Activated CD4-positive, alpha-beta T cell treated with anti-CD3 and anti-CD28 coated beads for 36 hours (primary cell): ENCODE measurements around the gene TMEM121B. TPM values are rescaled to one million over a fixed set of nuclear protein-coding genes. Genes with fewer than 3 reads are reported as not detected.

Experiments used
- ATAC-seq: fragments of 200-7000 bp; cut with Tn5 transposase; one replicate; pipeline ENCODE4 v1.10.0; 2021; ENCODE audit warnings: mild to moderate bottlenecking, moderate library complexity
- CTCF ChIA-PET: fragments of 350-600 bp; sonication (Branson Sonifier 250); formaldehyde crosslinking; loops from one replicate; lab custom pipeline; 2021; ENCODE audit warnings: antibody characterized with exemption; lab: Charles Lee
- POLR2A ChIA-PET: fragments of 350-600 bp; sonication (Branson Sonifier 250); formaldehyde crosslinking; loops from one replicate; lab custom pipeline; 2021; ENCODE audit warnings: antibody characterized with exemption, inconsistent platforms; lab: Charles Lee
- DNase-seq: peaks from one replicate; pipeline ENCODE4 v3.0.0-alpha.2; 2020
- H3K27ac Mint-ChIP-seq: one replicate; pipeline ENCODE4 v1.8.0; 2021; ENCODE audit warnings: mixed read lengths
- H3K27me3 Mint-ChIP-seq: one replicate; pipeline ENCODE4 v1.8.0; 2021; ENCODE audit warnings: mixed read lengths
- H3K36me3 Mint-ChIP-seq: one replicate; pipeline ENCODE4 v1.8.0; 2021; ENCODE audit warnings: low read depth, mixed read lengths
- H3K4me1 Mint-ChIP-seq: one replicate; pipeline ENCODE4 v1.8.0; 2021; ENCODE audit warnings: mixed read lengths
- H3K4me3 Mint-ChIP-seq: one replicate; pipeline ENCODE4 v1.8.0; 2021; ENCODE audit warnings: mild to moderate bottlenecking, moderate library complexity, mixed read lengths
- H3K9me3 Mint-ChIP-seq: one replicate; pipeline ENCODE4 v1.8.0; 2021; ENCODE audit warnings: low read depth, mixed read lengths
- intact Hi-C, 2 experiments: fragments of 100-400 bp; cut with DNase I in 1 of 2; cut with micrococcal nuclease in 1 of 2; formaldehyde crosslinking; loops; one replicate each; pipeline versions ENCODE4 v1.14.2 to v1.15.1; 2022 to 2024; cut with DNase I, micrococcal nuclease
- total RNA-seq, 2 experiments: library from RNA; stranded (reverse); gene quantifications; one replicate each; pipeline ENCODE4 v1.2.3, GENCODE V29; 2021

Gene TMEM121B
- total RNA-seq, 2 experiments from 2014 or later, result 0.14 to 0.19 TPM

DNA sequence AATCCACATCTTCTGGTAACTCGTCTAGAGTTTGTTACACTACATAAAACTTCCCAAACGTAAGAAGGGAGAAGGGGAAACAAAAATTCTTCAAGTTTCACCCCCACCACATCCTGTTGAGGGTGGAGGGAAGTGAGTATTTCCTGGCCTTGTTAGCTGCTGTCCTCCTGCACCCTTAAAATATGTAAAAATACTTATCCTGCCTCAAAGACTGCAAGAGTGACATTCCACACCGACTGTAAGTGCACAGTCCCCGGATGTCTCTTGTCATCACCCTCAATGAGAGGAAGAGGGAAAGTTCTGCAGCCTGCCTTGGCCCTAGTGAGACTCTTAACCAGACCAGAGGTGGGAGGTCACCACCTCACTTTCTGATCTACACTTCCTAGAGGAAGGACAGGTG, 3.3 kb downstream of the TMEM121B start:
- Mint-ChIP-seq H3K4me3 (no peak overlapping the region), H3K27me3 (peaks cover 12% of the 10 kb centered on the region), H3K36me3 (no peaks in the 10 kb centered on the region), H3K9me3 (no peaks in the 10 kb centered on the region), H3K27ac (peak overlapping the region; percentile 32), H3K4me1 (peaks cover 54% of the 10 kb centered on the region)
- ATAC-seq (peak; percentile 34), DNase-seq (peak; percentile 34)
- CTCF ChIA-PET, result interaction anchor here (0.7 to 1.3 kb wide), 3 partner anchors 20 to 54 kb away, joined by 3 to 4 read pairs (median 3); no protein-coding TSS in a partner anchor
- intact Hi-C loops, result loop anchor here in 1 of 2 experiments (5.0 kb wide), 1 partner anchor 104 kb away; no protein-coding TSS in a partner anchor
- POLR2A ChIA-PET, result no interaction called here

GRCh38 chr22:17117400-17117799, 3.8 kb downstream of the TMEM121B start:
- Mint-ChIP-seq H3K27me3 (peaks cover 12% of the 10 kb centered on the region), H3K4me3 (no peak overlapping the region), H3K36me3 (no peaks in the 10 kb centered on the region), H3K27ac (peak overlapping the region; percentile 32), H3K9me3 (no peaks in the 10 kb centered on the region), H3K4me1 (peaks cover 54% of the 10 kb centered on the region)
- no peak for ATAC-seq
- POLR2A ChIA-PET, result no interaction called here
- CTCF ChIA-PET, result interaction anchor here (0.9 to 1.8 kb wide), 2 partner anchors 8 to 19 kb away, joined by 4 to 9 read pairs; no protein-coding TSS in a partner anchor
- intact Hi-C loops, result loop anchor here in 1 of 2 experiments (5.0 kb wide), 1 partner anchor 105 kb away; no protein-coding TSS in a partner anchor
- no peak for DNase-seq

DNA sequence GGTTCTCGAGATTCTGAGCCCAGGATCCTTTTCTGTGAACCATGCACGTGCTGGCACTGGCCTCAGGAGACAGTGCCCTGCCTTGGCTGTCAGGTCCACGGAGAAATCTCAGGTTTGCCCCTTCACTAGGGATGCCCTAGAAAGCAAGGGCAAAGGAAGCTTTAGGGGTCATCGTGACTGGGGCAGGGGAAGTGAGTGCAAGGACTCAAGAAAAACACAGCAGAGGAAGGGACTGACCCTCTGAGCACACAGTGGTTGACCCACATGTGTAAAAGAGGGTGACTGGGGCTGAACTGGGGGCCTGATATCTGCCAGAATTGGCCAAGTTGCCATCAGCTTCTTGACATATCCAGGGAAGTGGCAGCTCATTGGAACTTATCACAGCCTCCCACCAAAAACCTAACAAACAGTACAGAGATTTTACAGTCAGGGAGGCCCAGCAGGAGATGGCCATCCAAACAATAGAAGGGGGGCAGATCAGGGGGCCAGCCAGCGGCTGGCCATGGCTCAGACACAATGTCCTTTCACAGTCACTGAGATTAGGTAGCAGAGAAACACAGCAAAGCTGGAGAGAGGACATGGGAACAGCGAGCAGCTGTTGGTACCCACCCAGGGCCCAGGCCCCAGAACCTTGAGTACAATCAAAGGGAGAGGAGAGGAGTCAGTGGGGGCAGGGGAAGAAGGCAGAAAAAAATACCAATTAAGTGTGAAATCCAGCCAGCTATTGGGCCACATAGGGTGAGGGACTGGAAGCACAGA, 4.4 kb downstream of the TMEM121B start:
- peaks cover 8% of the 10 kb centered on the region for H3K27me3 Mint-ChIP-seq
- POLR2A ChIA-PET, result no interaction called here
- intact Hi-C loops, result loop anchor here in 1 of 2 experiments (5.0 kb wide), 1 partner anchor 106 kb away; no protein-coding TSS in a partner anchor
- H3K4me3 Mint-ChIP-seq, result no peak overlapping the region
- no peaks in the 10 kb centered on the region for H3K36me3 Mint-ChIP-seq
- CTCF ChIA-PET, result interaction anchor here (1.2 to 1.8 kb wide), 6 partner anchors 8 to 385 kb away, joined by 3 to 9 read pairs (median 4); no protein-coding TSS in a partner anchor
- H3K4me1 Mint-ChIP-seq, result peaks cover 51% of the 10 kb centered on the region
- H3K9me3 Mint-ChIP-seq, result no peaks in the 10 kb centered on the region
- H3K27ac Mint-ChIP-seq, result peak overlapping the region; percentile 85
- DNase-seq (no peak), ATAC-seq (no peak)

DNA sequence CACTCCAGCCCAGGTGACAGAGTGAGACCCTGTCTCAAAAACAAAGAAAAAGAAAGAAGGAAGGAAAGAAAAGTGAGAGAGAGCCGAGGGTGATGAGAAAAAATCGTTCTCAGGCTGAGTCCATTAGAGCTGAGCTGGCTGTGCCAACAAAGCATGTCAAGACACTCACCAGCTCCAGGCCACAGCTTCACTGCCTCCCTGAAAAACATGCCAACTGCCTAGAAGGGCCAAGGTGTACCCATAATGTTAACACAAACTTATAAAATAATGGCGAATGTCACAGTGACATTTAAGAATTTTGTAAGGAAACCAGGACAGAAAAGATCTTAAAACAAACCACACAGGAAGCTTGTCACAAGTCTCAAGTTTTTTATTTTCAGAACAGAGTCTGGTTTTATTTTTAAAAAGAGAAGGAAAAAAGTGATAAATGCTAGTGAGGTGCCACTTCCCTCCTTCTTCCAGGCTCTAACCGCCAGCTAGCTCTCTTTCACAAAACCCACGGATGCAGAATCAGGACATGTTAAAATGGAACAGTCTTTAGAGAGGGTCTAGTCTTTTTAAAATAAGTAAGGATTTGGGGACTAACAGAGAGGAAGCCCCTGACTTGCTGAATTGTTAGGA, 5.1 kb downstream of the TMEM121B start:
- Mint-ChIP-seq H3K27ac (peak overlapping the region; percentile 85), H3K4me1 (peaks cover 51% of the 10 kb centered on the region), H3K4me3 (no peak overlapping the region), H3K27me3 (peaks cover 4% of the 10 kb centered on the region), H3K9me3 (no peaks in the 10 kb centered on the region), H3K36me3 (no peaks in the 10 kb centered on the region)
- intact Hi-C loops, result loop anchor here in 1 of 2 experiments (5.0 kb wide), 1 partner anchor 106 kb away; no protein-coding TSS in a partner anchor
- ATAC-seq (no peak), DNase-seq (no peak)
- ChIA-PET POLR2A (no interaction called here), CTCF (interaction anchor here (0.6 to 1.8 kb wide), 7 partner anchors 8 to 386 kb away, joined by 3 to 9 read pairs (median 4); no protein-coding TSS in a partner anchor)

GRCh38 chr22:17115236-17115635, 5.9 kb downstream of the TMEM121B start:
- peaks cover 5% of the 10 kb centered on the region for H3K36me3 Mint-ChIP-seq
- ChIA-PET POLR2A (no interaction called here), CTCF (interaction anchor here (0.6 to 1.8 kb wide), 8 partner anchors 7 to 386 kb away, joined by 3 to 9 read pairs (median 4); no protein-coding TSS in a partner anchor)
- no peak overlapping the region for H3K4me3 Mint-ChIP-seq
- no peak for DNase-seq
- H3K4me1 Mint-ChIP-seq, result peaks cover 53% of the 10 kb centered on the region
- ATAC-seq, result no peak
- intact Hi-C loops, result loop anchor here in 1 of 2 experiments (5.0 kb wide), 1 partner anchor 107 kb away; no protein-coding TSS in a partner anchor
- peaks cover 4% of the 10 kb centered on the region for H3K27me3 Mint-ChIP-seq
- no peaks in the 10 kb centered on the region for H3K9me3 Mint-ChIP-seq
- no peak overlapping the region for H3K27ac Mint-ChIP-seq

DNA sequence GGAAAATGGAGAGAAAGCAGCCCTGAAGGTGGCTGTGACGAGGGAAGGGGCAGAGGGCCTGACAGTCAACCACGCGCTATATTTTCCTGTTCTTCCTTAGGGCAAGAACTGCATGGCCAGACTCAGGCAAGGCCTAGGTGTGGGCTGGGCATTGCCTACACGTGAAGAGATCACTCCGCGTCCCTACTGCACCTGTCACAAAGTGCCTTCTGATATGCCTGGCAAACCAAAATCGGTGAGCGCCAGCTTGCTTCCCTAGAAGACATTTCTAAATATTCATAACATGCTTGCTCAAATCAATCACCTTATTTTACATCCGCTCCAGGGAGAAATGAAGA, 6.3 kb downstream of the TMEM121B start:
- intact Hi-C loops, result loop anchor here in 1 of 2 experiments (5.0 kb wide), 1 partner anchor 107 kb away; no protein-coding TSS in a partner anchor
- Mint-ChIP-seq H3K4me1 (peaks cover 53% of the 10 kb centered on the region), H3K27ac (no peak overlapping the region), H3K27me3 (peaks cover 4% of the 10 kb centered on the region), H3K9me3 (no peaks in the 10 kb centered on the region), H3K4me3 (no peak overlapping the region), H3K36me3 (peaks cover 6% of the 10 kb centered on the region)
- ChIA-PET CTCF (interaction anchor here (0.6 kb wide), 1 partner anchor 232 kb away, joined by 3 read pairs; no protein-coding TSS in a partner anchor), POLR2A (no interaction called here)
- no peak for ATAC-seq
- no peak for DNase-seq

DNA sequence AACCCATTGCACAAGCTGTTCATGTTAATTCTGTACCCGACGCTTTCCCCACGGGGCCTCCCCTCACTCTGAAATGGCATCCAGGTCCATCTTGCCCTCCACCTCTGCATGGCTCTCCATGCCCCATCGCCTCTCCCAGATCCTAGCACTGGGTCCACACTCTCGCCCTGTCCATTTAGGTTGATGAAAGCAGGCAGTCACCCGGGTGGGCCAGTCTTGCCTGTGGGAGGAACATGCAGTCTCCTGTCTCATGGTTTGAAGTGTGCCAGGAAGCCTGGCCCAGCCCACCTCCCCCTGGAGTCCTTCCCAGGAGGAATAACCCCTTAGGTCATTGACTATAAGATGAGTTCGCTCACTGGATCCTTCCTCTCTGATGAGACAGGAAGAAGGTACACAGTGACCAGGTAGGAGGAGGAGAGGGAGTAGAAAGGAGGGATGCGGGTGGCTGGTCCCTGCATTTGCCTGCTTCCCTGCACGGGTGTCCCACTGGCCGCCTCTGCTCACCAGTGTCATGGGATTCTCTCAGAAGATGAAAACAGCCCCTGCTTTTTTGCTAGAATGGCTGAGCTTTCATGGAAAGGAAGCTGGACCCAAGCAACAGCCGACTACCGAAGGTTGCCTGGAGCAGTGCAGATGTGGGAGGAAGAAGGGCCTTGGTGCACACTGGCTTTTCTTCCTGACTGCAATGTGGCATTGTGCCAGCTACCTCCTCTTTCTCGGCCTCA, 6.8 kb downstream of the TMEM121B start:
- intact Hi-C loops, result no loop called here

GRCh38 chr22:17113600-17113999, 7.6 kb downstream of the TMEM121B start:
- intact Hi-C loops, result no loop called here
- Mint-ChIP-seq H3K27ac (no peak overlapping the region), H3K9me3 (no peaks in the 10 kb centered on the region), H3K27me3 (peaks cover 1% of the 10 kb centered on the region), H3K4me3 (no peak overlapping the region), H3K36me3 (peaks cover 8% of the 10 kb centered on the region), H3K4me1 (peaks cover 45% of the 10 kb centered on the region)
- ChIA-PET POLR2A (no interaction called here), CTCF (no interaction called here)
- DNase-seq (no peak), ATAC-seq (no peak)

More for the DNA sequence above, 6.8 kb downstream of the TMEM121B start:
- POLR2A ChIA-PET, result no interaction called here
- peaks cover 8% of the 10 kb centered on the region for H3K36me3 Mint-ChIP-seq
- H3K4me1 Mint-ChIP-seq, result peaks cover 52% of the 10 kb centered on the region
- ATAC-seq, result no peak
- H3K4me3 Mint-ChIP-seq, result no peak overlapping the region
- DNase-seq, result no peak
- CTCF ChIA-PET, result interaction anchor here (0.6 kb wide), 1 partner anchor 233 kb away, joined by 3 read pairs; no protein-coding TSS in a partner anchor
- H3K9me3 Mint-ChIP-seq, result no peaks in the 10 kb centered on the region
- peaks cover 4% of the 10 kb centered on the region for H3K27me3 Mint-ChIP-seq
- H3K27ac Mint-ChIP-seq, result no peak overlapping the region

DNA sequence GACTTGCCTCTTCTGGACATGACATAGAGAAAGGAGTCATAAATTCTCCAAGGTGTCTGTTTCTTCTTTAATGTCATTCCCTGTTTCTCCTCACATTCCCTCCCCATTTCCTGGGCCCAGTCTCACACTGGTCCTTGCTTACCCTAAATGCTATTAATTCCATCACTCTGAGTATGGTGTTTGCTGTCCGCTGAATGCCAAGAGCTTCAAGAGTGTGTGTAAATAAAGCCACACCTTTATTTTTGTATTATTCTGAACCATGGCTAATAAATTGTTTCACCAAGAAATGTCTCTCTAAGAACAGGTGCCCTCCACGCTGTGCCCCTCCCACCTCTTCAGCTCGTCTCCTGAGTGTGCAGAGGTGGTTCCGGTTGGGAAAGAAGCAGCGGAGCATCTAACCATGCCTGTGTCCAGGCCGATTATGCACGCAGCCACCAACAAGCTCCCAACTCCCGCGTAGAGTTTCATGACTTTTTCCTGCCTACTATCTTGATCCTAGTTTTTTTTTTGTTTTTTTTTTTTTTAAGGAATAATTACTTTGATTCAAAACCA, 8.6 kb downstream of the TMEM121B start:
- Mint-ChIP-seq H3K36me3 (peaks cover 11% of the 10 kb centered on the region), H3K27ac (no peak overlapping the region), H3K9me3 (no peaks in the 10 kb centered on the region), H3K27me3 (no peaks in the 10 kb centered on the region), H3K4me1 (peaks cover 37% of the 10 kb centered on the region), H3K4me3 (no peak overlapping the region)
- POLR2A ChIA-PET, result no interaction called here
- no peak for ATAC-seq
- CTCF ChIA-PET, result no interaction called here
- no peak for DNase-seq
- intact Hi-C loops, result no loop called here

- no peak for DNase-seq
- H3K36me3 Mint-ChIP-seq, result peaks cover 20% of the 10 kb centered on the region
- CTCF ChIA-PET, result interaction anchor here (0.7 to 1.4 kb wide), 2 partner anchors 14 to 364 kb away, joined by 3 to 5 read pairs; no protein-coding TSS in a partner anchor
- peaks cover 37% of the 10 kb centered on the region for H3K4me1 Mint-ChIP-seq
- peak overlapping the region; percentile 26 for H3K27ac Mint-ChIP-seq
- intact Hi-C loops, result no loop called here
- ATAC-seq, result no peak
- no peaks in the 10 kb centered on the region for H3K9me3 Mint-ChIP-seq
- H3K27me3 Mint-ChIP-seq, result no peaks in the 10 kb centered on the region
- no peak overlapping the region for H3K4me3 Mint-ChIP-seq
- POLR2A ChIA-PET, result no interaction called here
Observed at GRCh38 chr22:17110791-17111550, 10.2 kb downstream of the TMEM121B start.
